Activated T-helper 1 cell treated with Interleukin-2 at 50 U/mL for 16 hours (primary cell): ENCODE data around the gene NAB2.
A peak's percentile ranks its signal among the peaks of the same experiment; 100 is the strongest.
"Not testable (repeated sequence)": the region's sequence is repeated elsewhere in the genome, so short reads cannot be mapped to it uniquely, and the experiment has no call there.

Experiments used
- DNase-seq: peaks from one replicate; pipeline ENCODE4 v3.0.0-alpha.2; 2020; ENCODE audit warnings: low read depth

Gene NAB2

DNA sequence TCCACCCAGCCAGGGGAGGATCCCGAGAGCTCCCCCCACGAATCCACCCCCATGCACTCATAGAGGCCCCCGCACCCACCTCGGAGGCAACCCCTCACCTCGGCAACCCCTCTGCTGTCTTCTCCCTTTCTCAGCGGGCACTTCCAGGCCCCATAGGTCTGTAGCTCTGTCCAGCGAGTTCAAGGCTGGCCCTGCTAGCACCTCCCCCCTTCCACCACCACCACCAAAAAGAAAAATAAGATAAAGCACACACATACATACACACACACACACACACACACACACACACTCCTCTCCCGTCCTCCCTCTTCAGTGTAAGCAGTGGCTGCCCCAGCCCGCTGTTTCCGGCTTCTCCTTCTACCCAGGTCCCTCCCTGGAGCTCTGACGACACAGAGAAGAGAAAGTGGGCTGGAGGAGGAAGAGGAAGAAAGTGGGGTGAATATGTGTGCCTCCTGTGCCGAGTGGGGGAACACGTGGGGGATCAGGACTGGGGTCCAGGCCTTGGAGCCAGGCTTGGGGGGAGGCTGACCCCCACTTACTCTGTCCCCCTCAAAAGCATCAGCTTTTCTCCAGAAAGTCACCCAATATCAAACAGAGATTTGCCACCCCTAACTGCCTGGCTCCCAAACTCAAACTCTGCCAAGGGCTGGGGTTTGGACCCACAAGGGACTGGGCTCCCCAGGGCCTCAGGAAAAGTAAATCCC is 22.3 kb downstream of the NAB2 start, which contains the start of gene STAT6:
Gene STAT6 (minus strand): TSS at position 332 of the 704 bp plus-strand sequence. CDS start 3,084 bp downstream, outside the sequence.
- DNase-seq: peak; percentile 69

- DNase-seq: no peak
Observed at GRCh38 chr12:57112492-57113294, 23.8 kb downstream of the NAB2 start.

DNA sequence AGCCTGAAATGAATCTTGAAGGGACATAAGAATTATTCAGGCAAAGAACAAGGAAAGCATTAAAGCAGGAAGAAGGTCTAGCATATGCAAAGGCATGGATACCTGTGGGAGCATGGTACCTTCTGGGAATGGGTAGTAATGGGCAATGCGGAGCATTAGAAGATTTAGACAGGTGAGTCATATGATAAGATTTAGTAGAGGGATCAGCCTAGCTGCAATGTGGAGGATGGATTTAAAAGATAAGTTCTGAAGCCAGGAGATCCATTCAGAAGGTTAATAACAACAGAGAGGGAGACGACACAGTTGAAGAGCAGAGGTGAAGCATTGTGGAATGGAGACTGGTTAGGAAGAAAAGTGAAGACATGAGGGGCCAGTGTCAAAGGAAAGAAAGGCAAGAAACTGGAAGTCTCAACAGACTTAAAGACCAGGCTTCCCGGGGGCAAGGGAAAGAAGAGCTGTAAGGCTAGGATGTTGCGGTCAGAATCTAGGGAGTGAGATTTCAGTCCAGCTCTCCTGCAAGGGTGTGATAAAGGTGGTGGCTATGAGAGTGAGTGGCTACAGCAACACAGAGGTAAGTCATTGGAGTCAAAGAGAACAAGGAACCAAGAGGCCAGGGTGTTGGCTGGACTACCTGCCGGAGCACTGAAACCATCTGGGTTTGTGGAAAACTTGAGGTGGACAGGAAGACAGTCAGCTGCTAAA is 27.8 kb downstream of the NAB2 start:
- no peak for DNase-seq

DNA sequence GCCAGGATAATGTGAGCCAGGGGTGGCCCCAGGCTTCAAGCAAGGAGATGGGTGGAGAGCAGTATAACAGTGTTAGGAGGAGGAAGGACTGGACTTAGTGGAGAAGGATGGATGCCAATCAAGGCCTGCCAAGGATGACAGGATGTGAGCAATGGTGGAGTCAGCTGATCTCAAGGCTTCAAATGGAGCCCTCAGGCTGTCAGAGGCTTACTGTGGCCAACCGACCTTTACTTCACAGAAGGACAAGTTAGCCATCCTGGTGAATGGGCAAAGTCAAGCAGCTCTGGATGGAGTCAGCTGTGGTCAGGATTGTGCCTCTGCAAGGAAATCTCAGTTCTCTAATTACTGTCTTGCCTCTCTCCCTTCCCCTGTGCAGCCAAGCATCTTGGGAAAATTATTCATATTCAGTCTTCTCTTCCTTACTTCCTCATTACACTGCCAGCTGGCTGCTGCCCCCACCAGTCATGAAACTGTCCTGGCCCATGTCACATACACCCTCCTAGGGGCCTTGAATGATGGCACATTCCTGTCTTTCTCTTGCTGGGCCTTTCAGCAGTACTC is 29.9 kb downstream of the NAB2 start:
- no peak for DNase-seq

DNA sequence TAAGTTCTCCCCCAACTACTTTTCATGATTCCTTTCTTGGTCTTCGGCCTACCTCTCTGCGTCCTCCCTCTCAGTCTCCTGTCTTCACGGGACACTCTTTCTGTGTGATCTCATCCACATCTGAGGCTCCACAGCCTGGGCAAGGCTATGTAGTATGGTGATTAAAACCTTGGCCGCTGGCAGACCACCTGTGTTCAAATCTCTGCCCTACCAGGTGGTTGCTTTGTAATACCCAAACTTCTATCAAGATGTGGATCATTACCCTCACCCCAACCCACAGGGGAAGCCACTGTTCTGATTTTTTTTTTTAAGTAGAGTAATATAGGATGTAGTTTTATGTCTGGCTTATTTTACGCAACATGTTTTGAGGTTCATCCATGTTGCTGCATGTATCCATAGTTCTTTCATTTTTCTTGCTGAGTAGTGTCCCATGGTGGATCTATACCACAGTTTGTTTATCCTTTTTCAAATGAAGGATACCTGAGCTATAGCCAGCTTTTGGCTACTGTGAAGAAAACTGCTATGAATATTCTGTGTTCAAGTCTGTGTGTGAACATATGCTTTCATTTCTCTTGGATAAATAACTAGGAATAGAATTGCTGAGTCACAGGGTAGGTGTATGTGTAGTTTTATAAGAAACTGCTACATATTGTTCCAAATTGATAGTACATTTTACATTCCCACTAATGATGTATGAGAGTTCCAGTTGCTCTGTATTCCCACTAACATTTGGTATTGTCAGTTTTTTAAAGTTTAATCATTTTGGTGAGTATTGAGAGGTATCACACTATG is 30.6 kb downstream of the NAB2 start:
- DNase-seq: no peak

DNA sequence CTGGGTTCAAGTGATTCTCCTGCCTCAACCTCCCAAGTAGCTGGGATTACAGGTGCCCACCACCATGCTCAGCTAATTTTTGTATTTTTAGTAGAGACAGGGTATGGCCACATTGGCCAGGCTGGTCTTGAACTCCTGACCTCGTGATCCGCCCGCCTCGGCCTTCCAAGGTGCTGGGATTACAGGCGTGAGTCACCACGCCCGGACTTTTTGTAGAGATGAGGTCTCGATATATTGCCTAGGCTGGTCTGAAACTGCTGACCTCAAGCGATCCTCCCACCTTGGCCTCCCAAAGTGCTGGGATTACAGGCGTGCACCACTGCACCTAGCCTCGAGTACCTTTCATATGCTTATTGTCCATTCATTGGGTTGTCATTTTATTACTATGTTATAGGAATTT is 31.8 kb downstream of the NAB2 start:
- DNase-seq: not testable (repeated sequence)

GRCh38 chr12:57123813-57124212 is 34.9 kb downstream of the NAB2 start:
- DNase-seq: no peak

- peak; percentile 52 for DNase-seq
Observed at GRCh38 chr12:57124261-57124877, 35.5 kb downstream of the NAB2 start.

DNA sequence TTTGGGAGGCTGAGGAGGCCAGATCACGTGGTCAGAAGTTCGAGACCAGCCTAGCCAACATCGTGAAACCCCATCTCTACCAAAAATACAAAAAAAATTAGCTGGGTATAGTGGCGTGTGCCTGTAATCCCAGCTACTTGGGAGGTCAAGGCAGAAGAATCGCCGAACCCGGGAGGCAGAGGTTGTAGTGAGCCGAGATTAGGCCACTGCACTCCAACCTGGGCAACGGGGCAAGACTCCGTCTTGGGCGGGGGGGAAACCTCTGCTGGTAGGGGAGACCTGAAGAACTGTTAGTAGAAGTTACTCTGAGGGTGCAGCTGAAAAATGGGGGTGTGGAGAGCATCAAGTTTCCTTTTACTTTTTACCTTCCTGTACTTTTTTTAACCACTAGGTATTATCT is 37.1 kb downstream of the NAB2 start:
- no peak for DNase-seq

GRCh38 chr12:57126561-57126960 is 37.6 kb downstream of the NAB2 start:
- no peak for DNase-seq

DNA sequence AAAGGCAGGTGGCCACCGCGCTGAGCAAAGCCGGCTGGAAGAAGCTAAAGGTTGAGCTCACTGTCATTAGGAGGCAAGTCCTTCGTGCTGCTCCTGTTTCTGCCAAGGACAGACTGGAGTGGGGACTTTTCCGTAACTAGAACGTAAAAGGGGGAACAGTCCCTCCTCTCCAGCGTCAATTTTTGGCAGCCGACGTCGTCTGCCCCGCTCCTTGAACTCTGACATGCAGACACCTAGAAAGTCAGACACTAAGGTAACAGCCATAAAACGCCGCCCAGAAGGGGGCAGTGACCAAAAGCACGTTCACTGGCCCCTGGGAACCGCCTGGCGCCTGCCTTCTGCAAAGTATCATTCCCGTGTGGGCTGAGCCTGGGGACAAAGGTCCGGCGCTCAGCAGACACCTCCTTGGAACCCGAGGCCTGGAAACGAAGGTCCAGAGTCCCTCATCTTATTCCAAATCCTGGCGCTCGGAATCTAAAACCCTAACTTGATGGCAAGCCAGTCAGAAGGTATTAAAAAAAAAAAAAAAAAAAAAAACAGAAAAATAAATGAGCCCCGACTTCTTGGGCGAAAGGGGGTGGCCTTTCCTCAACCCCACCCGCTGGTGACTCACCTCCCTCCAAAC is 38.3 kb downstream of the NAB2 start:
- DNase-seq: peak; percentile 7

DNA sequence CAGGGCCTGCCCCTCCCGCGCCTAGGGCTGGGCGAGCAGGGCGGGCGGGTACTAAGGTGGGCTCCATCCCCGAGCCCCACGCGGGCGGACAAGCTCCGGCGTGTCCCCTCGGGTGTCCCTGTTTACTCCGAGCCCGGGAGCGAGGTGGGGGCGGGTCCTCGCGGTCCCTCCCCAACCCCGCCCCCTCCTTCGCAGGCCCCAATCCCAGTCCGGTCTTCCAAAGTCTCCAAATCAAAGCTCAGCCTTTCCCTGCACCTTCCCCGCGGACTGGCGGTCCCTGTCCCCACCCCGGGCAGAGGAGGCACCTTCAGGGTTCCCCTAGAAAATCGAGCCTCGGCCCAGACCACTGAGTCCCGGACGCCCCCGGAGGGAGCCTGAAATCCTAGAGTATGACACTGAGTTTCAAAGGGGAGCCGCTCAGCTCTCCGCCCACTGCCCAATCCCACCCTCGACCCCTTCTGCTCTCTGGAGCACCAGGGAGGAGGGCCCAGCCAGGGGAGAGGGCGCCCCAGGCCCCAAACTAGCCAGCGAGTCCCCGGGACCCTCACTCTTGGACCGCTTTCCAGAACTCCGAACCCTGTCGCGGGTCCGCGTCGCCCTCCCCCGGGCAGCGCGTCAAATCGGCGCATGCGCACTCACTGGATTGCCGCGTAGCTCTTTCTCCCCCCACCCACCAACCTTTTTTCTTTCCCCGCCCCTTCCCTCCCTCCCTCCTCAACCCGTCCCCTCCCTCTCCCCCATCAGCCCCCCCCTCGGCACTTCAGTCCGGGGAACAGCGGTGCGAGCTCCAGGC is 39.0 kb downstream of the NAB2 start, which contains the start of gene LRP1:
Gene LRP1 (plus strand): TSS at position 758 of the 793 bp plus-strand sequence. CDS start 482 bp downstream, outside the sequence.
- DNase-seq: peak; percentile 70

DNA sequence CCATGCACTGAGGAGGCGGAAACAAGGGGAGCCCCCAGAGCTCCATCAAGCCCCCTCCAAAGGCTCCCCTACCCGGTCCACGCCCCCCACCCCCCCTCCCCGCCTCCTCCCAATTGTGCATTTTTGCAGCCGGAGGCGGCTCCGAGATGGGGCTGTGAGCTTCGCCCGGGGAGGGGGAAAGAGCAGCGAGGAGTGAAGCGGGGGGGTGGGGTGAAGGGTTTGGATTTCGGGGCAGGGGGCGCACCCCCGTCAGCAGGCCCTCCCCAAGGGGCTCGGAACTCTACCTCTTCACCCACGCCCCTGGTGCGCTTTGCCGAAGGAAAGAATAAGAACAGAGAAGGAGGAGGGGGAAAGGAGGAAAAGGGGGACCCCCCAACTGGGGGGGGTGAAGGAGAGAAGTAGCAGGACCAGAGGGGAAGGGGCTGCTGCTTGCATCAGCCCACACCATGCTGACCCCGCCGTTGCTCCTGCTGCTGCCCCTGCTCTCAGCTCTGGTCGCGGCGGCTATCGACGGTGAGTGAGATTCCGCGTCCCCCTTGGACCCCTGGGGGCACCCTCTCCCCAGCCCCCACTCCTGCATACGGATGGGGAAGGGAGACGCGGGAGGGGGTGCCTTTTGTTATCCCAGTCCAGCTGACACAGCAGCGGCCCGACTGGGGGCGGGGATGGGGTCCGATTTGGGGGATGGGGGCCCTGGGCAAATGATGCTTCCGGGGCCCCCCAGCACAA is 39.8 kb downstream of the NAB2 start:
- DNase-seq: no peak

DNA sequence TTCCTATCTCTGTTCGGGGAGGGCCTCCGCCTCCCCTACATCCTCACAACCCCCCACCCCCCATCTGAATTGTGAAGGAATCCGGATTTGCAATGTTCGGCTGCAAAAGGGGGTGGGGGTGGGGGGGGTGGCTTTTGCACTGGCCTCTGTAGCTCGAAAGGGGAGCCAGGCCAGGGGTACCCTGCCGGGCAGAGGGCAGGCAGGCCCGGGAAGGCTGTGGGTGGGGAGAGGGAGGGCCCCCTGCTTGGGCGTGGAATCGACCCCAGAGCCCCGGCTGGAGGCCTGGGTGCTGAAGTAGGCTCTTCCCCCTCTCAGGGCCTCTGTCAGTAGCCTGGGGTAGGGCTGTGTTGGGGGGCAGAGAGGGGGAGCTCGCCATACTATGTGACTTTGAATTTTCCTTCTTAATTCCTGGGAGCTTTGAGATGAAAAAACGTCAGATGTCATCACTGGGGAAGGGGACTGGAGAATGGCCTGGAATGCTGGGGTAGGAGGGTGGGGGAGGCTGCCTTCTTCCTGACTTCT is 40.5 kb downstream of the NAB2 start:
- DNase-seq: no peak

DNA sequence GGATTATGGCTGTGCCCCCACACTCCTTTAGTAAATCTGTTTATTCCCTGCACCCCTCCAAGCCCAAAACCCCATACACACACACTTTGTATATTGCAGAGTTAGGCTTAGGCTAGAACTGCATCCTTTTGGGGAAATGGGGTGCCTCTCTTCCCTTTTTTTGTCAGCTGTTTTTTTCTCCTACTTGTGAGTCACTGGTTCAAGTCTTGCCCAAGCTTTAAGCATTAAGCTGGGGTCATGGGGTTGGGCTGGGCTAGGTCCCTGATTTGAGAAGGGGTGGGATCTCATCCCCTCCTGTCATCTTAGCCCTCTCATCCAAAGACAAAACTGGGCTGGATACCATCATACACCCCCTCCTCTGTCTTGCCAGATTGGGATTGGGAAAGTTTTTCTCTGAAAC is 41.0 kb downstream of the NAB2 start:
- no peak for DNase-seq

DNA sequence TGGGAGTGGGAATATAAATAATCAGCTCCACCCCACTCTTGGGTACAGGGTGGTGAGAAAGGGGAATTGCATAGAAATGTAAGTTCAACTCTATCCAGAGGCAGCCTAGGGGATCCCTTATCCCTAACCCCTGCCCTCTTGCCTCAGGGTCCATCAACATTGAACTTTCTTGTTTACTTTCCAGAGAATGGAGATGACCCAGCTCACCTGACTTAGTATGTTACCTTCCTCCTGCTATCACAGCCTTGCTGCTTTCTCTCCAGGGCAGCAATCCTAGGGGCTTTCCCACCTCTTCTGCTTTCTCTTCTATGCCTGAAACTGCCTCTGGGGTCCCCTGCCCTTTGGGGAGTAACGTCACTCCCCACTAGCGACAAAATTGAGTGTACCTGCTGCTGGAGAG is 42.0 kb downstream of the NAB2 start:
- no peak for DNase-seq

DNA sequence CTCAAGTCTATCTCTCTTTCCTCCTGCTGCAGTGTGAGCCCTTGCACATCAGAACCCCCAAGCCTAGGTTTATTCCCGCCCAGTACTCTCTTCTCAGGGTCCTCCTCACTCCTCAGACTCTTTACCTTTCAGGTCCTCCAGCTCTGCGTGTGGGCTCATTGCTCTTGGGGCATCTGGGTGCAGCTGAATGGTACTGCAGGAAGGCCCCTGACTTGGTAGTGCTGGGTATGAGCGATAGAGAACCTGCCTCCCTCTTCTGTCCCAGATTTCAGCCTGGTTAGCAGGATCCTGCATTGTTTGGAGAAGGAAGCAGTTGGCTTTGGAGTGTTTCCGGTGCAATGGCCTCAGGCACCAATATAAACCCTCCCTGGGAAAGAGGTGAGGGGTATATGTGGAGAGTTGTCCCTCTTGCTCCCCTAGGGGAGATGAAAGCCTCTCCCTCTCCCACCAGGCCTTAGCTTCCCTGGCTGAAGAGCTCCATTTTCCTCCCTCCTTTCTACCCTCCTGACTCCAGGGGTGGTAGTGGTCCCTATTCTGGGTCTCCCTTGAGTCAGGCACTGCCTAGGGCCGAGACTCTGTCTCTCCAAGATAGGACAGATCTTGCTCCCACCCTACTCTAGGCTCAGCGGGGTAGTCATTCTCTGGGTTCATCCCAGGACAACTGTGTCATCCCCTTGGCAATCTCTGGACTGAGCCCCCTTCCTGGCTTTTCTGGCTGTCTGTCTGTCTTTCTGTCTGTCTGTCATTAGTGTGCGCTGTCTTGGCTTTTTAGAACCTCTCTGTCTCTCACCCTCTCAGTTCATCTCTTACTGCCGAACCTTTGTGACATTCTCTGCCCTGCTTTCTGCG is 43.2 kb downstream of the NAB2 start:
- no peak for DNase-seq
